Adrenal gland (tissue), 5 donors: ENCODE data around the gene ZZZ3.

Experiments
- POLR2A ChIP-seq, 2 donors: fragments of 450-650 bp; IDR thresholded peaks; one replicate each; pipeline ENCODE4 v1.6.1; 2017; ENCODE audit warnings: antibody characterized with exemption in 2 of 2, mild to moderate bottlenecking in 2 of 2, moderate library complexity in 1 of 2
- TF ChIP-seq, protein P1 (sequence below), 6 experiments: fragments of 450-650 bp in 4 of 6; fragments of 200-600 bp in 2 of 6; sonication (generic) in 1 of 6; IDR thresholded peaks; 1 replicate in 5 of 6; 2 replicates in 1 of 6; pipeline versions ENCODE4 v1.5.1 to v1.8.0; 2016 to 2021; ENCODE audit warnings: antibody characterized with exemption in 6 of 6, mild to moderate bottlenecking in 2 of 6, moderate library complexity in 1 of 6
- donor health status: DM: no; HTN: no; CAD: no.

DNA sequence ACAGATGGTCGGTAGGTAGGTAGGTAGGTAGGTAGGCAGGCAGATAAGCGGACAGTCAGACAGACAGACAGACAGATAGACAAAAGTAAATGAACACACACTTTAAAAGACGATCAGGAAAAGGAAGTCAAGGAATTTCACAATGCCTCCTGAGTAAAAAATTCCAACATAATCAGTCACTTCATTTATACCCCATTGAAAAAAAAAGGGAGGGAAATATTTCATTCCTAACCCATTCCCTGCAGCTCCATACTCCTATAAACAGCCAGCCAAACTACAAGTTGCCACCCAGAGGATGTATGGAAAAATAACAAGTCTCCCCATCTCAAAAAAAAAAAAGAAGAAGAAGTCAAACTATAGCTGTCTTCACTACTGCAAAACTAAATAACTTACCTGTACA lies 43.4 kb downstream of the ZZZ3 start:
- TF ChIP-seq, protein P1, sequence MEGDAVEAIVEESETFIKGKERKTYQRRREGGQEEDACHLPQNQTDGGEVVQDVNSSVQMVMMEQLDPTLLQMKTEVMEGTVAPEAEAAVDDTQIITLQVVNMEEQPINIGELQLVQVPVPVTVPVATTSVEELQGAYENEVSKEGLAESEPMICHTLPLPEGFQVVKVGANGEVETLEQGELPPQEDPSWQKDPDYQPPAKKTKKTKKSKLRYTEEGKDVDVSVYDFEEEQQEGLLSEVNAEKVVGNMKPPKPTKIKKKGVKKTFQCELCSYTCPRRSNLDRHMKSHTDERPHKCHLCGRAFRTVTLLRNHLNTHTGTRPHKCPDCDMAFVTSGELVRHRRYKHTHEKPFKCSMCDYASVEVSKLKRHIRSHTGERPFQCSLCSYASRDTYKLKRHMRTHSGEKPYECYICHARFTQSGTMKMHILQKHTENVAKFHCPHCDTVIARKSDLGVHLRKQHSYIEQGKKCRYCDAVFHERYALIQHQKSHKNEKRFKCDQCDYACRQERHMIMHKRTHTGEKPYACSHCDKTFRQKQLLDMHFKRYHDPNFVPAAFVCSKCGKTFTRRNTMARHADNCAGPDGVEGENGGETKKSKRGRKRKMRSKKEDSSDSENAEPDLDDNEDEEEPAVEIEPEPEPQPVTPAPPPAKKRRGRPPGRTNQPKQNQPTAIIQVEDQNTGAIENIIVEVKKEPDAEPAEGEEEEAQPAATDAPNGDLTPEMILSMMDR (IDR thresholded peaks at IDR 0.05): no peak
- no peak for TF ChIP-seq POLR2A (IDR thresholded peaks at IDR 0.05)
